ENCODE measurements around the gene EEPD1.

DNA sequence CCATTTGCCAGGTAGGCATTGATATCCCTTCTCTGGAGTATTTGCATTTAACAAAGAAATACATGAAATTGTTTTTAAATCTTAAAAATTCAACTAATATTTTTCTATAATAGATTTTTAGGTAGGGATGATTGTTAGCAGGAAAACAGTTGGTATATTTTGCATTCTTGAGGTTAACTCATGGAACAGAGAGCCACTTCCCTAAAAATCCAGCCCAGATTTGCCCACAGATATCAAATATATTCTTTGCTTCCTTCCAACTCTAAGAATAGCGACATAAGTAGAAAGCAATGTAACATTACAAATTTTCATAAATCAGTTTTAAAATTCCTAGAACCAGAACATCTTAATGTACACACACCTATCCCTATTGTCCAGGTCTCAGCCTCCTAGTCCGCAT, 191.6 kb downstream of the EEPD1 start:
- TF ChIP-seq, protein P1, sequence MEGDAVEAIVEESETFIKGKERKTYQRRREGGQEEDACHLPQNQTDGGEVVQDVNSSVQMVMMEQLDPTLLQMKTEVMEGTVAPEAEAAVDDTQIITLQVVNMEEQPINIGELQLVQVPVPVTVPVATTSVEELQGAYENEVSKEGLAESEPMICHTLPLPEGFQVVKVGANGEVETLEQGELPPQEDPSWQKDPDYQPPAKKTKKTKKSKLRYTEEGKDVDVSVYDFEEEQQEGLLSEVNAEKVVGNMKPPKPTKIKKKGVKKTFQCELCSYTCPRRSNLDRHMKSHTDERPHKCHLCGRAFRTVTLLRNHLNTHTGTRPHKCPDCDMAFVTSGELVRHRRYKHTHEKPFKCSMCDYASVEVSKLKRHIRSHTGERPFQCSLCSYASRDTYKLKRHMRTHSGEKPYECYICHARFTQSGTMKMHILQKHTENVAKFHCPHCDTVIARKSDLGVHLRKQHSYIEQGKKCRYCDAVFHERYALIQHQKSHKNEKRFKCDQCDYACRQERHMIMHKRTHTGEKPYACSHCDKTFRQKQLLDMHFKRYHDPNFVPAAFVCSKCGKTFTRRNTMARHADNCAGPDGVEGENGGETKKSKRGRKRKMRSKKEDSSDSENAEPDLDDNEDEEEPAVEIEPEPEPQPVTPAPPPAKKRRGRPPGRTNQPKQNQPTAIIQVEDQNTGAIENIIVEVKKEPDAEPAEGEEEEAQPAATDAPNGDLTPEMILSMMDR (IDR thresholded peaks at IDR 0.05): no peak
- no peak for TF ChIP-seq POLR2A (IDR thresholded peaks at IDR 0.05)
